NCI-H2171 (cell line): ENCODE results near the gene LRRC2.
"Not testable (repeated sequence)": the region's sequence is repeated elsewhere in the genome, so short reads cannot be mapped to it uniquely, and the experiment has no call there.

Experiments used
- DNase-seq: peaks from one replicate; lab custom pipeline; 2025; lab: John Stamatoyannopoulos, UW

LRRC2 gene

GRCh38 chr3:46584598-46585467 is 18.7 kb upstream of the LRRC2 start:
- DNase-seq = no peak

- DNase-seq = no peak
Measured at GRCh38 chr3:46580675-46581074, 14.6 kb upstream of the LRRC2 start.

- no peak for DNase-seq
Measured at GRCh38 chr3:46579756-46580286, 13.7 kb upstream of the LRRC2 start.

- no peak for DNase-seq
Measured at GRCh38 chr3:46578973-46579755, 13.1 kb upstream of the LRRC2 start.

- DNase-seq = not testable (repeated sequence)
Measured at GRCh38 chr3:46577580-46578249, 11.6 kb upstream of the LRRC2 start.

GRCh38 chr3:46576879-46577278 is 10.8 kb upstream of the LRRC2 start:
- no peak for DNase-seq

- DNase-seq = no peak
Measured at GRCh38 chr3:46576386-46576785, 10.3 kb upstream of the LRRC2 start.

- no peak for DNase-seq
Measured at GRCh38 chr3:46575577-46576222, 9.6 kb upstream of the LRRC2 start.

- no peak for DNase-seq
Measured at GRCh38 chr3:46574881-46575576, 8.9 kb upstream of the LRRC2 start.

GRCh38 chr3:46574243-46574646 is 8.1 kb upstream of the LRRC2 start:
- DNase-seq = no peak

GRCh38 chr3:46573701-46574100 is 7.6 kb upstream of the LRRC2 start:
- no peak for DNase-seq

GRCh38 chr3:46571684-46572083 is 5.6 kb upstream of the LRRC2 start:
- DNase-seq = no peak

GRCh38 chr3:46565607-46566039 is 479 bp downstream of the LRRC2 start:
- no peak for DNase-seq

GRCh38 chr3:46565077-46565476 is 1.0 kb downstream of the LRRC2 start:
- no peak for DNase-seq

GRCh38 chr3:46564190-46565021 is 1.7 kb downstream of the LRRC2 start:
- DNase-seq = no peak

- no peak for DNase-seq
Measured at GRCh38 chr3:46561951-46562350, 4.2 kb downstream of the LRRC2 start.

- DNase-seq = no peak
Measured at GRCh38 chr3:46561511-46561910, 4.6 kb downstream of the LRRC2 start.

GRCh38 chr3:46559091-46559704 is 6.9 kb downstream of the LRRC2 start:
- no peak for DNase-seq

GRCh38 chr3:46558184-46559043 is 7.7 kb downstream of the LRRC2 start:
- no peak for DNase-seq
